ENCODE results near the gene PIK3R4.

The PIK3R4 gene

GRCh38 chr3:130729154-130729553 is 17.5 kb downstream of the PIK3R4 start:
- TF ChIP-seq CTCF (IDR thresholded peaks at IDR 0.05; ENCODE audit: low read depth, low read length), result no peak
- no peak for DNase-seq (ENCODE audit: extremely low read depth, low read depth)

GRCh38 chr3:130728037-130728436 is 18.6 kb downstream of the PIK3R4 start:
- no peak for DNase-seq (ENCODE audit: extremely low read depth, low read depth)
- no peak for TF ChIP-seq CTCF (IDR thresholded peaks at IDR 0.05; ENCODE audit: low read depth, low read length)

GRCh38 chr3:130725746-130726145 is 20.9 kb downstream of the PIK3R4 start:
- TF ChIP-seq CTCF (IDR thresholded peaks at IDR 0.05; ENCODE audit: low read depth, low read length), result no peak
- no peak for DNase-seq (ENCODE audit: extremely low read depth, low read depth)

- no peak for TF ChIP-seq CTCF (IDR thresholded peaks at IDR 0.05; ENCODE audit: low read depth, low read length)
- no peak for DNase-seq (ENCODE audit: extremely low read depth, low read depth)
Measured at GRCh38 chr3:130715616-130716015, 31.0 kb downstream of the PIK3R4 start.

GRCh38 chr3:130712718-130713423 is 33.8 kb downstream of the PIK3R4 start:
- DNase-seq (ENCODE audit: extremely low read depth, low read depth), result no peak

GRCh38 chr3:130711565-130712324 is 34.9 kb downstream of the PIK3R4 start:
- DNase-seq (ENCODE audit: extremely low read depth, low read depth), result no peak
- TF ChIP-seq CTCF (IDR thresholded peaks at IDR 0.05; ENCODE audit: low read depth, low read length), result no peak

More at GRCh38 chr3:130712718-130713423, 33.8 kb downstream of the PIK3R4 start:
- no peak for TF ChIP-seq CTCF (IDR thresholded peaks at IDR 0.05; ENCODE audit: low read depth, low read length)

- TF ChIP-seq CTCF (IDR thresholded peaks at IDR 0.05; ENCODE audit: low read depth, low read length), result no peak
- DNase-seq (ENCODE audit: extremely low read depth, low read depth), result no peak
Measured at GRCh38 chr3:130709671-130710070, 37.0 kb downstream of the PIK3R4 start.

Measured in AG09319 (cell line).